A673 (cell line): Measurements from ENCODE around the gene MAPKAP1. TPM values are rescaled to one million over a fixed set of nuclear protein-coding genes. Genes with fewer than 3 reads are reported as not detected.

Source experiments
- BruUV-seq: library from RNA; stranded (reverse); fragments of 400-500 nt; replicated peaks from 2 replicates; lab custom pipeline; 2021; lab: Mats Ljungman, UMichigan
- CTCF ChIA-PET: fragments of 300-600 bp; sonication (Branson Sonifier 250); formaldehyde crosslinking; loops from one replicate; lab custom pipeline; 2022; ENCODE audit warnings: antibody characterized with exemption; lab: Charles Lee
- POLR2A ChIA-PET: fragments of 300-600 bp; sonication (Branson Sonifier 250); formaldehyde crosslinking; loops from one replicate; lab custom pipeline; 2022; ENCODE audit warnings: antibody characterized with exemption; ENCODE audit not compliant: low non-redundant PET; lab: Charles Lee
- DNase-seq: peaks from one replicate; pipeline ENCODE4 v3.0.0-alpha.2; 2015; ENCODE audit warnings: low spot score
- H3K27ac ChIP-seq: fragments of 200-600 bp; sonication (generic); 2 replicates; pipeline ENCODE4 v1.5.1; 2016; ENCODE audit warnings: mixed run types, low read depth, mild to moderate bottlenecking, mixed read lengths, antibody characterized with exemption, low read length; ENCODE audit not compliant: poor library complexity, severe bottlenecking
- H3K27me3 ChIP-seq: fragments of 200-600 bp; sonication (generic); replicated peaks from 2 replicates; pipeline ENCODE4 v1.6.1; 2017; ENCODE audit warnings: mixed run types, low read depth, mild to moderate bottlenecking, mixed read lengths, antibody characterized with exemption, low read length; ENCODE audit not compliant: insufficient read depth, poor library complexity
- H3K36me3 ChIP-seq: fragments of 200-600 bp; sonication (generic); 2 replicates; pipeline ENCODE4 v1.6.1; 2016; ENCODE audit warnings: mixed run types, mild to moderate bottlenecking, mixed read lengths, antibody characterized with exemption, low read length; ENCODE audit not compliant: insufficient read depth, poor library complexity, severe bottlenecking
- H3K4me1 ChIP-seq: fragments of 200-600 bp; sonication (generic); 2 replicates; pipeline ENCODE4 v1.6.1; 2017; ENCODE audit warnings: mixed run types, mild to moderate bottlenecking, mixed read lengths, antibody characterized with exemption, low read length; ENCODE audit not compliant: insufficient read depth, poor library complexity, severe bottlenecking
- H3K4me3 ChIP-seq: fragments of 200-600 bp; sonication (generic); 2 replicates; pipeline ENCODE4 v1.5.1; 2016; ENCODE audit warnings: low read depth, mixed run types, mild to moderate bottlenecking, mixed read lengths, low read length; ENCODE audit not compliant: poor library complexity, severe bottlenecking
- H3K9me3 ChIP-seq: fragments of 200-600 bp; sonication (generic); 2 replicates; pipeline ENCODE4 v1.6.1; 2016; ENCODE audit warnings: mixed run types, low read depth, mild to moderate bottlenecking, mixed read lengths, antibody characterized with exemption, low read length; ENCODE audit not compliant: poor library complexity, severe bottlenecking
- EZH2 ChIP-seq: fragments of 200-600 bp; sonication (generic); IDR thresholded peaks from 2 replicates; pipeline ENCODE4 v1.6.1; 2017; ENCODE audit warnings: borderline replicate concordance, low read depth, mild to moderate bottlenecking, mixed read lengths, antibody characterized with exemption, low read length; ENCODE audit not compliant: poor library complexity, severe bottlenecking
- intact Hi-C: fragments of 100-400 bp; cut with micrococcal nuclease; formaldehyde crosslinking; loops from one replicate; pipeline ENCODE4 v1.10.0; 2022; ENCODE audit not compliant: unreplicated experiment
- total RNA-seq: library from RNA; stranded (reverse); gene quantifications from 2 replicates; pipeline ENCODE4 v1.2.3, GENCODE V29; 2021
- TF ChIP-seq, protein P1 (sequence below): fragments of 300-800, 200-600 bp; sonication (generic); conservative IDR thresholded peaks from 2 replicates; pipeline ENCODE4 v1.5.1; 2017; ENCODE audit warnings: low read depth, mild to moderate bottlenecking, antibody characterized with exemption, low read length, moderate library complexity, mixed read lengths

Gene MAPKAP1
- total RNA-seq, 1 experiment from 2014 or later: 98.7 TPM

DNA sequence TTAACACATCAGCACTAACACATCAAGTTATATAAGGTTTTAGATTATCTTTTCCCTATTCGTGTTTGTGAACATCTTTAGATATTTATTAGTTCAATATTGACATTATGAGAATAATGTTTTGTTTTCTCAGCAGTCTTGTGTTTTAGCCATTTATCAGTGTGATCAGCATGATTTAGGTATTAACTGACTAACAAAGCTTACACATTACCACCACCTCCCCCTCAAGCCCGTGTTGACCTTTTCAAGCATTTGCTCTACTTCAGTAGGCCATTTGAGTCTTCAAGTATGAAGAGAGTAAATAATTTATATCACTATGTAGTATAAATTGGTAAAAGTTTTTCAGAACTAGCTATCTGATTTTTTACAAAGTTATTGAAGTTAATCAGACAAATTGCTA, 47.1 kb upstream of the MAPKAP1 start:
- POLR2A ChIA-PET: no interaction called here
- Histone ChIP-seq H3K36me3 (no peaks in the 10 kb centered on the region), H3K4me1 (no peaks in the 10 kb centered on the region), H3K27me3 (peaks cover 97% of the 10 kb centered on the region), H3K27ac (no peak overlapping the region), H3K4me3 (no peak overlapping the region), H3K9me3 (no peaks in the 10 kb centered on the region)
- TF ChIP-seq, protein P1, sequence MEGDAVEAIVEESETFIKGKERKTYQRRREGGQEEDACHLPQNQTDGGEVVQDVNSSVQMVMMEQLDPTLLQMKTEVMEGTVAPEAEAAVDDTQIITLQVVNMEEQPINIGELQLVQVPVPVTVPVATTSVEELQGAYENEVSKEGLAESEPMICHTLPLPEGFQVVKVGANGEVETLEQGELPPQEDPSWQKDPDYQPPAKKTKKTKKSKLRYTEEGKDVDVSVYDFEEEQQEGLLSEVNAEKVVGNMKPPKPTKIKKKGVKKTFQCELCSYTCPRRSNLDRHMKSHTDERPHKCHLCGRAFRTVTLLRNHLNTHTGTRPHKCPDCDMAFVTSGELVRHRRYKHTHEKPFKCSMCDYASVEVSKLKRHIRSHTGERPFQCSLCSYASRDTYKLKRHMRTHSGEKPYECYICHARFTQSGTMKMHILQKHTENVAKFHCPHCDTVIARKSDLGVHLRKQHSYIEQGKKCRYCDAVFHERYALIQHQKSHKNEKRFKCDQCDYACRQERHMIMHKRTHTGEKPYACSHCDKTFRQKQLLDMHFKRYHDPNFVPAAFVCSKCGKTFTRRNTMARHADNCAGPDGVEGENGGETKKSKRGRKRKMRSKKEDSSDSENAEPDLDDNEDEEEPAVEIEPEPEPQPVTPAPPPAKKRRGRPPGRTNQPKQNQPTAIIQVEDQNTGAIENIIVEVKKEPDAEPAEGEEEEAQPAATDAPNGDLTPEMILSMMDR: no peak
- no peak for TF ChIP-seq EZH2
- intact Hi-C loops: no loop called here
- no TSS peak for BruUV-seq
- CTCF ChIA-PET: no interaction called here
- no peak for DNase-seq

DNA sequence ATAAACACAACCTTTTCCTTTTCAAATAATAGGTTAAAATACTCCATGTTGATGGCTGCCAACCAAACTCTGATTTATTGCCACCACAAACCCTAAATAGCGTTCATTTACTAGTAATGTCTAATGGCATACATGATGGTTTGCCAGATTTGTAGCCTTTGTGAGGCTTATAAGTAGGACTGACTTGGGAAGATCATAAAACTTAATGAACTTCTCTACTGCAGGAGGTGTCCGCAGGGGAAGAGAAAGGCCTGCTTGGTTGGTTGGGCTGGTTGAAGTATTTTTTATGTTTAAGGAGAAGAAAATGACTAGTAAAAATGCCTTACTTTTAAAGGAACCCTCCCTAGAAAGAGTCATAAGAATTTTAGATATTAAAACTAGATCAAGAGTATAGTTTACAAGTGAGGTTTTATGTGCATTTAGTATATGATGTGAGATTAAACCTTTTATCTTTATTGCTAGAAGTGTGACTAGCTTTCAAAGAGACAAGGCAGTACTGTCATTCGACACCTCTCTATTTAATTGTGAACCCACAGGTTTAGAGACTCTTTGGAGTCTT, 45.1 kb upstream of the MAPKAP1 start:
- TF ChIP-seq, protein P1: no peak
- TF ChIP-seq EZH2: no peak
- Histone ChIP-seq H3K4me3 (no peak overlapping the region), H3K27me3 (peaks cover 96% of the 10 kb centered on the region), H3K27ac (no peak overlapping the region), H3K9me3 (no peaks in the 10 kb centered on the region), H3K36me3 (no peaks in the 10 kb centered on the region), H3K4me1 (peaks cover 13% of the 10 kb centered on the region)
- intact Hi-C loops: no loop called here
- BruUV-seq: no TSS peak
- DNase-seq: no peak
- POLR2A ChIA-PET: no interaction called here
- CTCF ChIA-PET: no interaction called here

- no TSS peak for BruUV-seq
- no peak overlapping the region for H3K27ac ChIP-seq
- TF ChIP-seq, protein P1: no peak
- TF ChIP-seq EZH2: no peak
- no peak for DNase-seq
- no peaks in the 10 kb centered on the region for H3K9me3 ChIP-seq
- POLR2A ChIA-PET: no interaction called here
- peaks cover 86% of the 10 kb centered on the region for H3K27me3 ChIP-seq
- intact Hi-C loops: no loop called here
- no peak overlapping the region for H3K4me3 ChIP-seq
- CTCF ChIA-PET: no interaction called here
- H3K4me1 ChIP-seq: peaks cover 19% of the 10 kb centered on the region
- no peaks in the 10 kb centered on the region for H3K36me3 ChIP-seq
Observed at GRCh38 chr9:125750627-125751011, 43.6 kb upstream of the MAPKAP1 start.
